Prostate gland (tissue), 2 donors: ENCODE measurements around the gene BTC. TPM values are rescaled to one million over a fixed set of nuclear protein-coding genes. Genes with fewer than 3 reads are reported as not detected.
"Not testable (repeated sequence)": the region's sequence is repeated elsewhere in the genome, so short reads cannot be mapped to it uniquely, and the experiment has no call there.

ENCODE experiments used
- DNase-seq: peaks from one replicate; pipeline ENCODE4 v3.0.0-alpha.2; 2019; ENCODE audit warnings: low spot score
- H3K27ac ChIP-seq, 2 donors: fragments of 200-600 bp; sonication (generic); 2 replicates each; pipeline ENCODE4 v1.5.1; 2017 to 2019
- H3K27me3 ChIP-seq: fragments of 200-600 bp; sonication (generic); replicated peaks from 2 replicates; pipeline ENCODE4 v1.5.1; 2019; ENCODE audit not compliant: insufficient read depth
- H3K36me3 ChIP-seq, 2 donors: fragments of 200-600 bp; sonication (generic); 1 replicate in 1 of 2; 2 replicates in 1 of 2; pipeline versions ENCODE4 v1.5.1 to v1.8.1; 2017 to 2019
- H3K4me1 ChIP-seq: fragments of 200-600 bp; sonication (generic); replicated peaks from 2 replicates; pipeline ENCODE4 v1.5.1; 2019
- H3K4me3 ChIP-seq, 2 donors: fragments of 200-600 bp; sonication (generic); 2 replicates each; pipeline ENCODE4 v1.5.1; 2017 to 2019
- H3K9me3 ChIP-seq: fragments of 200-600 bp; sonication (generic); 2 replicates; pipeline ENCODE4 v1.5.1; 2017
- CTCF ChIP-seq, 4 experiments: fragments of 200-600 bp in 2 of 4; fragments of 450-650 bp in 2 of 4; sonication (generic) in 2 of 4; IDR thresholded peaks; 1 replicate in 3 of 4; 2 replicates in 1 of 4; pipeline ENCODE4 v1.5.1; 2016 to 2019; ENCODE audit warnings: antibody characterized with exemption in 4 of 4, mild to moderate bottlenecking in 2 of 4, moderate library complexity in 2 of 4
- POLR2A ChIP-seq: fragments of 450-650 bp; IDR thresholded peaks from one replicate; pipeline ENCODE4 v1.6.1; 2016; ENCODE audit warnings: antibody characterized with exemption, mild to moderate bottlenecking
- POLR2AphosphoS5 ChIP-seq: sonication (generic); formaldehyde crosslinking; IDR thresholded peaks from one replicate; pipeline ENCODE4 v1.6.1; 2017; ENCODE audit warnings: antibody characterized with exemption
- WGBS: methylation state at CpG from one replicate; pipeline ENCODE4 v1.1.5; 2018; 5-methylcytosine and 5-hydroxymethylcytosine counted together
- intact Hi-C: fragments of 100-400 bp; cut with DNase I; formaldehyde crosslinking; loops from one replicate; pipeline ENCODE4 v1.14.2; 2022
- total RNA-seq, 2 donors: library from RNA; depleted of rRNA; stranded (reverse); fragments of >200 nt; gene quantifications; one replicate each; pipeline ENCODE4 v1.1.0, GENCODE V29; 2016

The BTC gene
- total RNA-seq, 2 donors from 2014 or later = 2.3 to 3.3 TPM

GRCh38 chr4:74714611-74715130 lies 79.7 kb downstream of the BTC start:
- no peak overlapping the region for H3K27ac ChIP-seq
- intact Hi-C loops = no loop called here

GRCh38 chr4:74708135-74708534 lies 86.2 kb downstream of the BTC start:
- H3K27me3 ChIP-seq, H3K36me3 ChIP-seq, H3K4me1 ChIP-seq, intact Hi-C loops, H3K4me3 ChIP-seq, DNase-seq, H3K27ac ChIP-seq, H3K9me3 ChIP-seq: not testable (repeated sequence)
- WGBS = 78% methylated on average over 3 of the region's 3 CpGs

More at GRCh38 chr4:74714611-74715130, 79.7 kb downstream of the BTC start:
- Histone ChIP-seq H3K9me3 (no peaks in the 10 kb centered on the region), H3K4me3 (no peak overlapping the region), H3K4me1 (no peaks in the 10 kb centered on the region), H3K36me3 (no peaks in the 10 kb centered on the region), H3K27me3 (no peaks in the 10 kb centered on the region)
- DNase-seq = no peak
- 76% methylated on average over 1 of the region's 1 CpG for WGBS
- TF ChIP-seq POLR2AphosphoS5 (no peak), CTCF (IDR thresholded peaks at IDR 0.05) (no peak), POLR2A (no peak)

Other genes with a start within 250 kb of the BTC start
- gene PARM1, start 138.6 kb upstream of the BTC start, total RNA-seq = 100 to 1,000 TPM; 105 to 133 TPM